Smooth muscle cell (in vitro differentiated cells): ENCODE data around the gene PPFIA1. TPM values are rescaled to one million over a fixed set of nuclear protein-coding genes. Genes with fewer than 3 reads are reported as not detected.

ENCODE experiments used
- DNase-seq: peaks from one replicate; lab custom pipeline; 2025; ENCODE audit not compliant: unreplicated experiment; lab: John Stamatoyannopoulos, UW
- H2AFZ ChIP-seq: fragments of 200-600 bp; sonication (generic); 2 replicates; pipeline ENCODE4 v1.6.0; 2016; ENCODE audit warnings: antibody characterized with exemption, low read depth, mild to moderate bottlenecking
- H3F3A ChIP-seq: fragments of 200-600 bp; sonication (generic); 2 replicates; pipeline ENCODE4 v1.6.0; 2017; ENCODE audit warnings: antibody characterized with exemption, low read depth
- H3K27ac ChIP-seq: fragments of 200-600 bp; sonication (generic); 2 replicates; pipeline ENCODE4 v1.5.1; 2016; ENCODE audit warnings: low read depth, mild to moderate bottlenecking
- H3K27me3 ChIP-seq: fragments of 200-600 bp; sonication (generic); 2 replicates; pipeline ENCODE4 v1.6.1; 2016; ENCODE audit warnings: low read depth, mild to moderate bottlenecking
- H3K36me3 ChIP-seq: fragments of 200-600 bp; sonication (generic); 2 replicates; pipeline ENCODE4 v1.5.1; 2016; ENCODE audit warnings: low read depth
- H3K4me1 ChIP-seq: fragments of 200-600 bp; sonication (generic); 2 replicates; pipeline ENCODE4 v1.5.1; 2016; ENCODE audit warnings: low read depth
- H3K4me2 ChIP-seq: fragments of 200-600 bp; sonication (generic); 2 replicates; pipeline ENCODE4 v1.6.0; 2016; ENCODE audit warnings: mild to moderate bottlenecking
- H3K4me3 ChIP-seq: fragments of 200-600 bp; sonication (generic); 2 replicates; pipeline ENCODE4 v1.5.1; 2016; ENCODE audit warnings: mild to moderate bottlenecking
- H3K79me2 ChIP-seq: fragments of 200-600 bp; sonication (generic); 2 replicates; pipeline ENCODE4 v1.6.0; 2016; ENCODE audit warnings: low read depth, mild to moderate bottlenecking
- H3K9ac ChIP-seq: fragments of 200-600 bp; sonication (generic); 2 replicates; pipeline ENCODE4 v1.6.0; 2016; ENCODE audit warnings: low read depth
- H3K9me3 ChIP-seq: fragments of 200-600 bp; sonication (generic); replicated peaks from 2 replicates; pipeline ENCODE4 v1.5.1; 2016; ENCODE audit warnings: low read depth
- H4K20me1 ChIP-seq: fragments of 200-600 bp; sonication (generic); 2 replicates; pipeline ENCODE4 v1.6.0; 2016; ENCODE audit warnings: low read depth
- WGBS: methylation state at CpG from one replicate; pipeline ENCODE4 v1.1.7; 2016; ENCODE audit warnings: low lambda C conversion rate; 5-methylcytosine and 5-hydroxymethylcytosine counted together
- polyA plus RNA-seq: library from polyadenylated mRNA; unstranded; fragments of >200 nt; fragmentation: Nextera tagmentation; extraction: Ambion mirVana; gene quantifications from 2 replicates; pipeline ENCODE4 v1.2.1, GENCODE V29; 2016
- total RNA-seq: library from RNA; depleted of rRNA; stranded (reverse); fragments of >200 nt; gene quantifications from 2 replicates; pipeline ENCODE4 v1.2.3, GENCODE V29; 2014
- TF ChIP-seq, protein P1 (sequence below): fragments of 200-600 bp; sonication (generic); IDR thresholded peaks from 2 replicates; pipeline ENCODE4 v1.5.1; 2017; ENCODE audit warnings: borderline replicate concordance, mild to moderate bottlenecking, antibody characterized with exemption; ENCODE audit not compliant: insufficient read depth, poor library complexity, severe bottlenecking

Gene PPFIA1
- total and polyA plus RNA-seq, 2 experiments from 2014 or later = 23.8 to 48.2 TPM

DNA sequence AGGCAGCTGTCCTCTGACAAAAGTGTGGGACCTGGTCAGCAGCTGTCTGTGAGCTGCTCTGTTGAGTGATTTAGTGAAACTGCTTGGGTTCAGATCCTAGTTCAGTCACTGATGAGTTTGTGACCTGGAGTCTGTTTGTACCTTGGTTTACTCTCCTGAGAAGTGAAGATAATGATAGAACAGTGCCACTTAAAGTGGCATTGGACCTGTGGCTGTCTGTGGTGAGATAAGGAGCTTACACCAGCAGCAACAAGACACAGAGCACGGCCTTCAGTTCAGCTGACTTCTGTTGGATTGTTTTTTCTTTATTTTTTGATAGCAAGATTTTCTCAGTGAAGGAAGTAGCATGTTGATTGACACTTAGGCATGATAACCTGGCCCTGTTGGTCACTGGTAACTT, 81.6 kb downstream of the PPFIA1 start:
- DNase-seq = no peak
- Histone ChIP-seq H3K9ac (no peak overlapping the region), H4K20me1 (no peaks in the 10 kb centered on the region), H3K27ac (no peak overlapping the region), H3K36me3 (peaks cover 21% of the 10 kb centered on the region), H3K9me3 (no peaks in the 10 kb centered on the region), H2AFZ (no peak overlapping the region), H3F3A (no peaks in the 10 kb centered on the region), H3K4me3 (no peak overlapping the region), H3K4me1 (no peaks in the 10 kb centered on the region), H3K4me2 (no peak overlapping the region), H3K79me2 (no peaks in the 10 kb centered on the region), H3K27me3 (no peaks in the 10 kb centered on the region)
- WGBS = 95% methylated on average over 1 of the region's 1 CpG
- TF ChIP-seq, protein P1, sequence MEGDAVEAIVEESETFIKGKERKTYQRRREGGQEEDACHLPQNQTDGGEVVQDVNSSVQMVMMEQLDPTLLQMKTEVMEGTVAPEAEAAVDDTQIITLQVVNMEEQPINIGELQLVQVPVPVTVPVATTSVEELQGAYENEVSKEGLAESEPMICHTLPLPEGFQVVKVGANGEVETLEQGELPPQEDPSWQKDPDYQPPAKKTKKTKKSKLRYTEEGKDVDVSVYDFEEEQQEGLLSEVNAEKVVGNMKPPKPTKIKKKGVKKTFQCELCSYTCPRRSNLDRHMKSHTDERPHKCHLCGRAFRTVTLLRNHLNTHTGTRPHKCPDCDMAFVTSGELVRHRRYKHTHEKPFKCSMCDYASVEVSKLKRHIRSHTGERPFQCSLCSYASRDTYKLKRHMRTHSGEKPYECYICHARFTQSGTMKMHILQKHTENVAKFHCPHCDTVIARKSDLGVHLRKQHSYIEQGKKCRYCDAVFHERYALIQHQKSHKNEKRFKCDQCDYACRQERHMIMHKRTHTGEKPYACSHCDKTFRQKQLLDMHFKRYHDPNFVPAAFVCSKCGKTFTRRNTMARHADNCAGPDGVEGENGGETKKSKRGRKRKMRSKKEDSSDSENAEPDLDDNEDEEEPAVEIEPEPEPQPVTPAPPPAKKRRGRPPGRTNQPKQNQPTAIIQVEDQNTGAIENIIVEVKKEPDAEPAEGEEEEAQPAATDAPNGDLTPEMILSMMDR = no peak

DNA sequence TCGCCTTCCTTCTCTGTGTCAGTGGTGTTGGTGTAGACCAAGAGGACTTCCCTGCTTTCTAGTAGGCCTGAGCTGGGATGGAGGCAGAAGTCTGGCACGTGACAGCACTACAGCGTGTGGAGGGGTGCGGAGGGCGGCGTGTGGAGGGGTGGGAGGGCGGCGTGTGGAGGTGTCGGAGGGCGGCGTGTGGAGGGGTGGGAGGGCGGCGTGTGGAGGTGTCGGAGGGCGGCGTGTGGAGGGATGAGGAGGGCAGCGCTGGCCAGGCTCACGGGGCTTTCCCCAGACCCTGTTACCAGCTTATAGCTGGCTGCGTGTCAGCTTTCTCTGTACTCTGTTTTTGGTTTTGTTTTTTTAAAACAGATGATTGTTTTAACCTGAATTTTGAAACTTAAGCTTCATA, 82.1 kb downstream of the PPFIA1 start:
- DNase-seq = no peak
- Histone ChIP-seq H4K20me1 (no peaks in the 10 kb centered on the region), H3K36me3 (peaks cover 18% of the 10 kb centered on the region), H3K9ac (no peak overlapping the region), H3K27me3 (no peaks in the 10 kb centered on the region), H3K4me3 (no peak overlapping the region), H3K27ac (no peak overlapping the region), H3K4me1 (no peaks in the 10 kb centered on the region), H3K79me2 (no peaks in the 10 kb centered on the region), H2AFZ (no peak overlapping the region), H3K9me3 (no peaks in the 10 kb centered on the region), H3K4me2 (no peak overlapping the region), H3F3A (no peaks in the 10 kb centered on the region)
- TF ChIP-seq, protein P1 = no peak
- 96% methylated on average over 7 of the region's 19 CpGs for WGBS

DNA sequence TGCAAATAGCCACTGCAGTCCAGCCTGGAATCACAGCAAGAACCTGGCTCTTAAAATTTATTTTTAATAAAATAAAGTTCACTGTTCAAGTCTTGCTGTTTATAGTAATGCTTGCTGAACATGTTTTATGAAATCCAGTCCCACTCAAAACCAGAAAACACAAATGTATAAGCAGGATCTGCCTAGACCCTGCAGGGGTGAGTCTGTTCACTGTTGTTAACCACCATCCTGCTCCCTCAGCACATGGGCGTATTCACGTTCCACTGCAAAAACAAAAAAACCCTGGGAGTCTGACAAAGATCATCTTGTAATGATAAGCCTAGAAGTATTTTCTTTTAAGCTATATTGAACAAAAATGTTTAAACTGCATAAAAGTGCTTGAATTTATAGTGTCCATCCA, 82.8 kb downstream of the PPFIA1 start:
- Histone ChIP-seq H3K4me1 (no peaks in the 10 kb centered on the region), H3K79me2 (no peaks in the 10 kb centered on the region), H3K4me2 (no peak overlapping the region), H2AFZ (no peak overlapping the region), H3K27me3 (no peaks in the 10 kb centered on the region), H3K9me3 (no peaks in the 10 kb centered on the region), H3K36me3 (peaks cover 16% of the 10 kb centered on the region), H4K20me1 (no peaks in the 10 kb centered on the region), H3K27ac (no peak overlapping the region), H3K9ac (no peak overlapping the region), H3K4me3 (no peak overlapping the region), H3F3A (no peaks in the 10 kb centered on the region)
- TF ChIP-seq, protein P1 = no peak
- WGBS = 95% methylated on average over 2 of the region's 2 CpGs
- no peak for DNase-seq

DNA sequence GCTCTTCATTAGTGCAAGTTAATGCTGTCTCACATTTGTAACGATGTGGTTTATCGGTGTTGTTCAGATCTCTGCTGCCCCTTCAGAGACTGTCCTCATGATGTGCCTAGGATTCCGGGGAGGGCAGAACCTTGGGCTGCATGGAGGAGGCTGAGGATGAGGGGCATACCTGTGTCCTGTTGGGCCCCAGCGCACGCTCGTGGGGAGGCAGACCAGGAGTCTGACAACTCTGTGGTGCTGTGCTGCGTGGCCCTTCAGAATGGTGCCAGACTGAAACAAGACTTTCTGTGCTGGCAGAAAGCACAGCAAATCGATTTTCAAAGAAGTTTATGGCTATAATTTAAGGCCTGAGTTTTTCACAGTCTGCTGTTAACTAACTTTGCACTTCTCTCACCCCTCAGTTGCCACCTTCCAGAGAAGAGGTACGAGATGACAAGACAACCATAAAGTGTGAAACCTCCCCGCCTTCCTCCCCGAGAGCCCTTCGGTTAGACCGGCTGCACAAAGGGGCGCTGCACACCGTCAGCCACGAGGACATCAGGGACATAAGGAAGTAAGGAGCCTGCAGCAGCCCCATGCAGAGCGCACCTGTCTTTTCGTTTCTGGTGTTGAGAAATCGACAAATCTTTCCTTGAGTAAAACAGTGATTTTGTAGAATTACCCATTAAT, 83.5 kb downstream of the PPFIA1 start:
- Histone ChIP-seq H3K27ac (no peak overlapping the region), H3K79me2 (no peaks in the 10 kb centered on the region), H3F3A (no peaks in the 10 kb centered on the region), H2AFZ (no peak overlapping the region), H3K4me1 (no peaks in the 10 kb centered on the region), H3K4me2 (no peak overlapping the region), H3K9me3 (no peaks in the 10 kb centered on the region), H3K36me3 (peaks cover 19% of the 10 kb centered on the region), H3K4me3 (no peak overlapping the region), H4K20me1 (no peaks in the 10 kb centered on the region), H3K9ac (no peak overlapping the region), H3K27me3 (no peaks in the 10 kb centered on the region)
- DNase-seq = no peak
- TF ChIP-seq, protein P1 = no peak
- WGBS = 96% methylated on average over 19 of the region's 19 CpGs
